Left ventricle myocardium inferior (tissue), 1 donor: Measurements from ENCODE around the gene PFKFB4. TPM values are rescaled to one million over a fixed set of nuclear protein-coding genes. Genes with fewer than 3 reads are reported as not detected.

ENCODE experiments used
- DNase-seq: peaks from one replicate; pipeline ENCODE4 v3.0.0-alpha.2; 2020
- H3K27ac ChIP-seq: fragments of 200-600 bp; replicated peaks from 2 replicates; pipeline ENCODE4 v1.8.0; 2021
- H3K27me3 ChIP-seq: fragments of 200-600 bp; 2 replicates; pipeline ENCODE4 v1.8.0; 2021; ENCODE audit warnings: low read depth
- H3K36me3 ChIP-seq: fragments of 200-600 bp; 2 replicates; pipeline ENCODE4 v1.8.0; 2021
- H3K4me1 ChIP-seq: fragments of 200-600 bp; 2 replicates; pipeline ENCODE4 v1.8.0; 2021
- H3K4me3 ChIP-seq: fragments of 200-600 bp; 2 replicates; pipeline ENCODE4 v1.8.0; 2021; ENCODE audit warnings: mild to moderate bottlenecking, moderate library complexity
- H3K9me3 ChIP-seq: fragments of 200-600 bp; replicated peaks from 2 replicates; pipeline ENCODE4 v1.8.0; 2021
- CTCF ChIP-seq: fragments of 200-600 bp; IDR thresholded peaks from 2 replicates; pipeline ENCODE4 v1.8.0; 2021; ENCODE audit warnings: antibody characterized with exemption, mild to moderate bottlenecking, borderline replicate concordance
- intact Hi-C: fragments of 100-400 bp; cut with micrococcal nuclease; formaldehyde crosslinking; loops from one replicate; pipeline ENCODE4 v1.11.0; 2022
- total RNA-seq: library from RNA; stranded (reverse); fragmentation: NEBNext Ultra II Directional; extraction: Animal tissue kit (Norgen Biotek cat#: 25700); gene quantifications from one replicate; pipeline ENCODE4 v1.2.1, GENCODE V29; 2021
- donor health status: DM: no; HTN: yes; CAD: no; lungs with severe emphysema.

The PFKFB4 gene
- total RNA-seq, 1 donor from 2014 or later: 1.5 TPM

GRCh38 chr3:48581621-48582481 is 25.2 kb upstream of the PFKFB4 start:
- H3K9me3 ChIP-seq: no peaks in the 10 kb centered on the region
- intact Hi-C loops: no loop called here
- H3K27me3 ChIP-seq: no peaks in the 10 kb centered on the region
- peaks cover 34% of the 10 kb centered on the region for H3K36me3 ChIP-seq
- H3K4me1 ChIP-seq: no peaks in the 10 kb centered on the region
- no peak for TF ChIP-seq CTCF
- DNase-seq: no peak
- no peak overlapping the region for H3K4me3 ChIP-seq
- H3K27ac ChIP-seq: no peak overlapping the region

- no peak for DNase-seq
- Histone ChIP-seq H3K27me3 (no peaks in the 10 kb centered on the region), H3K27ac (no peak overlapping the region), H3K4me1 (no peaks in the 10 kb centered on the region), H3K9me3 (no peaks in the 10 kb centered on the region), H3K36me3 (peaks cover 13% of the 10 kb centered on the region), H3K4me3 (no peak overlapping the region)
- intact Hi-C loops: no loop called here
- no peak for TF ChIP-seq CTCF
These were observed 20.0 kb upstream of the PFKFB4 start for GRCh38 chr3:48576647-48577046.

GRCh38 chr3:48575366-48575765 is 18.8 kb upstream of the PFKFB4 start:
- Histone ChIP-seq H3K36me3 (peaks cover 13% of the 10 kb centered on the region), H3K27me3 (no peaks in the 10 kb centered on the region), H3K9me3 (no peaks in the 10 kb centered on the region), H3K4me3 (no peak overlapping the region), H3K4me1 (no peaks in the 10 kb centered on the region), H3K27ac (no peak overlapping the region)
- DNase-seq: no peak
- intact Hi-C loops: no loop called here
- no peak for TF ChIP-seq CTCF

- H3K4me3 ChIP-seq: no peak overlapping the region
- TF ChIP-seq CTCF: no peak
- intact Hi-C loops: no loop called here
- DNase-seq: no peak
- no peak overlapping the region for H3K27ac ChIP-seq
- H3K36me3 ChIP-seq: peaks cover 13% of the 10 kb centered on the region
- H3K27me3 ChIP-seq: no peaks in the 10 kb centered on the region
- no peaks in the 10 kb centered on the region for H3K4me1 ChIP-seq
- no peaks in the 10 kb centered on the region for H3K9me3 ChIP-seq
These were observed 17.5 kb upstream of the PFKFB4 start for GRCh38 chr3:48573973-48574585.

GRCh38 chr3:48572517-48572916 is 15.9 kb upstream of the PFKFB4 start:
- Histone ChIP-seq H3K36me3 (peaks cover 9% of the 10 kb centered on the region), H3K9me3 (no peaks in the 10 kb centered on the region), H3K27ac (no peak overlapping the region), H3K27me3 (no peaks in the 10 kb centered on the region), H3K4me1 (no peaks in the 10 kb centered on the region), H3K4me3 (no peak overlapping the region)
- TF ChIP-seq CTCF: no peak
- no peak for DNase-seq
- intact Hi-C loops: no loop called here
